ENCODE results near the gene PRKN. TPM values are rescaled to one million over a fixed set of nuclear protein-coding genes. Genes with fewer than 3 reads are reported as not detected.
A peak's percentile ranks its signal among the peaks of the same experiment; 100 is the strongest.

PRKN gene
- total RNA-seq, 1 donor from 2014 or later, result 0.79 TPM

GRCh38 chr6:161305860-161306259 is 1421.7 kb downstream of the PRKN start:
- Histone ChIP-seq H3K4me3 (ENCODE audit: low read depth, low read length) (no peak overlapping the region), H3K36me3 (ENCODE audit: control insufficient read depth, insufficient read depth, low read length) (no peaks in the 10 kb centered on the region), H3K27me3 (ENCODE audit: control insufficient read depth, insufficient read depth, low read length) (no peaks in the 10 kb centered on the region)
- no peak for FAIRE-seq
- no peak for TF ChIP-seq CTCF (IDR thresholded peaks at IDR 0.05; ENCODE audit: insufficient read depth, low read length, severe bottlenecking)
- DNase-seq (ENCODE audit: low read depth), result no peak

DNA sequence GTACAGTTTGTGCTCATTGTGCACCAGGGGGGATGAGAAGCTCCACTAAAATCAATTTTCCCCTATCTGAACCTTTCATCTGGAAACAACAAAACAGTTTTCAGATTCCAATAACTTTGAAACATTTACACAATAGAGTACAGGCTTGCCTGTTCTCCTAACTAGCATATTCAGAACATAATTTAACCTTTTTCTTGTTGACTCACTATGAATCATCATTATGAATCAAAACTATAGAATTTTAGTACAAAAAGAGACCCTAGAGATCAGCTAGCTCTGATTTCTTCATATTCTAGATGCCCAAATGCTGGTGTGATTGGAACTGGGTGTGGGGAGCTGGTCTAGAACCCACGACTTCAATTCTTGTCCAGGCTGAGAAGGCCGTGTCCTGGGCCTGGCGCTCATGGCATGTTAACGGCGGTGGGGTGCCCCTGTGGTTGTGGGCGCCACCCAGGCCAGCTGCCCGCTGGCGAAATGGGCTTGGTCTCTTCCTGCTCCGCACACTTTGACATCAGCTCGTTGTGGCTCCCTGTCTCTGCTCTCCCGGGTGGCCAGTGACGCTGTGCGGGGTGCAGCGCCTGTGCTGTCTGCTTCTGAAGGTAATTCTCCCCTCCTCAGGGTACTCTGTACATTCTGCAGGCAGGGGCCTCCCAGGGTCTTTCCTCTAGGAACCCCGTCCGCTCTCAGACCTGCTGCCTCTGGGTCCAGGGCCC is 1423.8 kb downstream of the PRKN start:
- peak; percentile 72 for DNase-seq (ENCODE audit: low read depth)
- no peak overlapping the region for H3K4me3 ChIP-seq (ENCODE audit: low read depth, low read length)
- no peak for TF ChIP-seq CTCF (IDR thresholded peaks at IDR 0.05; ENCODE audit: insufficient read depth, low read length, severe bottlenecking)
- FAIRE-seq, result no peak
- H3K27me3 ChIP-seq (ENCODE audit: control insufficient read depth, insufficient read depth, low read length), result no peaks in the 10 kb centered on the region
- H3K36me3 ChIP-seq (ENCODE audit: control insufficient read depth, insufficient read depth, low read length), result no peaks in the 10 kb centered on the region

- no peaks in the 10 kb centered on the region for H3K36me3 ChIP-seq (ENCODE audit: control insufficient read depth, insufficient read depth, low read length)
- DNase-seq (ENCODE audit: low read depth) (no peak), FAIRE-seq (no peak)
- no peak for TF ChIP-seq CTCF (IDR thresholded peaks at IDR 0.05; ENCODE audit: insufficient read depth, low read length, severe bottlenecking)
- no peak overlapping the region for H3K4me3 ChIP-seq (ENCODE audit: low read depth, low read length)
- no peaks in the 10 kb centered on the region for H3K27me3 ChIP-seq (ENCODE audit: control insufficient read depth, insufficient read depth, low read length)
Observed at GRCh38 chr6:161302949-161303348, 1424.6 kb downstream of the PRKN start.

DNA sequence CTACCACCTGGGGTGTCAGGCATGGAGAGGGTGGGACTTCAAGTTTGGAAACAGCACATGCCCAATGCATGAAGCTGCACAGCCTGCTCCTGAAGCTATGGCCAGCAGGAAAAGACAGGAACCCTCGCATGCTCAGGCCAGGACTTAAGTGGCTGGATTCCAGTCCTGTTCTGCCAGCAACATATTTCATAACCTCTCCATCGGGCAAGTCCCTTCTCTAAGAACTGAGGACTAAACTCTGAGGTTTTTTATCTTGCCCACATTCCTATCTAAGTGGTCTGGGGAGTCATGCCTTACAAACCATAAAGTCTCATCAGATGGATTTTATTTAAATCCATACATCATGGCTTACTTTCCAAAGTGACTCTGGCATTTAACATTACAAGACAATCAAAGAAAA is 1426.2 kb downstream of the PRKN start:
- Histone ChIP-seq H3K4me3 (ENCODE audit: low read depth, low read length) (no peak overlapping the region), H3K36me3 (ENCODE audit: control insufficient read depth, insufficient read depth, low read length) (no peaks in the 10 kb centered on the region), H3K27me3 (ENCODE audit: control insufficient read depth, insufficient read depth, low read length) (no peaks in the 10 kb centered on the region)
- FAIRE-seq, result no peak
- peak; percentile 75 for DNase-seq (ENCODE audit: low read depth)
- TF ChIP-seq CTCF (IDR thresholded peaks at IDR 0.05; ENCODE audit: insufficient read depth, low read length, severe bottlenecking), result no peak

DNA sequence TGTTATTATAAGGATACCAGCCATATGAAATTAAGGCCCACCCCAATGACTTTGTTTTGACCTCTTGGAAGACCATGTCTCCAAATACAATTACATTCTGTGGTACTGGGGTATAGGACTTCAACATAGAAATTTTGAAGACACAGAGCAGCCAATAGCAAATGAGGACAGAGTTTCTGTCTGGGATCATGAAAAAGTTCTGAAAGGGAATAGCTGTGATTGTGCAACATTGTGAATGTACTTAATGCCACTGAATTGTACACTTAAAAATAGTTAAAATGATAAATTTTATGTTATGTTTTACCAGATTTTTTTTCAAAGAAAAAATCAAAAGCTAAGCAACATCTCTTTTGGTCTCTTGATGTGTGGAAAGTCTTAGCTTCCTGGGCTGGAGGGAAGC is 1426.7 kb downstream of the PRKN start:
- no peak for TF ChIP-seq CTCF (IDR thresholded peaks at IDR 0.05; ENCODE audit: insufficient read depth, low read length, severe bottlenecking)
- FAIRE-seq, result no peak
- no peak for DNase-seq (ENCODE audit: low read depth)
- no peak overlapping the region for H3K4me3 ChIP-seq (ENCODE audit: low read depth, low read length)
- H3K36me3 ChIP-seq (ENCODE audit: control insufficient read depth, insufficient read depth, low read length), result no peaks in the 10 kb centered on the region
- H3K27me3 ChIP-seq (ENCODE audit: control insufficient read depth, insufficient read depth, low read length), result no peaks in the 10 kb centered on the region

DNA sequence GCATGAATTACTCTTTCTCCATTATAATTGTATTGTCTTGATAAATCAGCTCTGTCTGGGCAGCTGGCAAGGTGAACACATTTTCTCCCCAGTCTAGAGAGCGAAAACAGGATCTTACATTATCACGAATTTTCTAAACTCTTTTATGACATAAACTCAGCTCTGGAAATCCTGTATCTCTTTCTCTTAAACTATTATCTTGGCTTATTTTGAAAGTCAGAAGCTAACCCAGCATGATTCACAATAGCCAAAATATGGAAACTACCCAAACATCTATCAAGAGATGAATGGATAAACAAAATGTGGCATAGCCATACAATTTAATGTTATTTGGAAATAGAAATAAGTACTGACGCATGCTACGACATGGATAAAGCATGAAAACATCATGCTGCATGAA is 1427.8 kb downstream of the PRKN start:
- DNase-seq (ENCODE audit: low read depth) (no peak), FAIRE-seq (no peak)
- no peak overlapping the region for H3K4me3 ChIP-seq (ENCODE audit: low read depth, low read length)
- TF ChIP-seq CTCF (IDR thresholded peaks at IDR 0.05; ENCODE audit: insufficient read depth, low read length, severe bottlenecking), result no peak
- no peaks in the 10 kb centered on the region for H3K36me3 ChIP-seq (ENCODE audit: control insufficient read depth, insufficient read depth, low read length)
- H3K27me3 ChIP-seq (ENCODE audit: control insufficient read depth, insufficient read depth, low read length), result no peaks in the 10 kb centered on the region

All from bronchial epithelial cell (primary cell).